Activated naive CD4-positive, alpha-beta T cell treated with anti-CD3 and anti-CD28 coated beads, Interleukin-2, amount 50 U/mL, for 72 hours (primary cell): ENCODE results near the gene STING1. TPM values are rescaled to one million over a fixed set of nuclear protein-coding genes. Genes with fewer than 3 reads are reported as not detected.
"Not testable (repeated sequence)": the region's sequence is repeated elsewhere in the genome, so short reads cannot be mapped to it uniquely, and the experiment has no call there.

Source experiments
- ATAC-seq, 2 donors: fragments of 150-1000 bp; cut with Tn5 transposase; 2 replicates each; pipeline ENCODE4 v1.10.0; 2021; ENCODE audit warnings: mild to moderate bottlenecking in 2 of 2, moderate library complexity in 2 of 2
- DNase-seq, 2 donors: peaks; one replicate each; pipeline ENCODE4 v3.0.0; 2021 to 2022; ENCODE audit warnings: low spot score in 2 of 2
- H3K27ac Mint-ChIP-seq, 2 donors: one replicate each; pipeline ENCODE4 v1.8.0; 2022; ENCODE audit warnings: mild to moderate bottlenecking in 2 of 2, mixed read lengths in 2 of 2
- H3K36me3 Mint-ChIP-seq, 2 donors: one replicate each; pipeline ENCODE4 v1.8.0; 2022; ENCODE audit warnings: mixed read lengths in 2 of 2
- H3K9me3 Mint-ChIP-seq, 2 donors: one replicate each; pipeline ENCODE4 v1.8.0; 2022; ENCODE audit warnings: mixed read lengths in 2 of 2
- total RNA-seq, 2 donors: library from RNA; stranded (reverse); gene quantifications; one replicate each; pipeline ENCODE4 v1.2.3, GENCODE V29; 2022

STING1 gene
- total RNA-seq, 2 donors from 2014 or later, result 128 to 254 TPM

DNA sequence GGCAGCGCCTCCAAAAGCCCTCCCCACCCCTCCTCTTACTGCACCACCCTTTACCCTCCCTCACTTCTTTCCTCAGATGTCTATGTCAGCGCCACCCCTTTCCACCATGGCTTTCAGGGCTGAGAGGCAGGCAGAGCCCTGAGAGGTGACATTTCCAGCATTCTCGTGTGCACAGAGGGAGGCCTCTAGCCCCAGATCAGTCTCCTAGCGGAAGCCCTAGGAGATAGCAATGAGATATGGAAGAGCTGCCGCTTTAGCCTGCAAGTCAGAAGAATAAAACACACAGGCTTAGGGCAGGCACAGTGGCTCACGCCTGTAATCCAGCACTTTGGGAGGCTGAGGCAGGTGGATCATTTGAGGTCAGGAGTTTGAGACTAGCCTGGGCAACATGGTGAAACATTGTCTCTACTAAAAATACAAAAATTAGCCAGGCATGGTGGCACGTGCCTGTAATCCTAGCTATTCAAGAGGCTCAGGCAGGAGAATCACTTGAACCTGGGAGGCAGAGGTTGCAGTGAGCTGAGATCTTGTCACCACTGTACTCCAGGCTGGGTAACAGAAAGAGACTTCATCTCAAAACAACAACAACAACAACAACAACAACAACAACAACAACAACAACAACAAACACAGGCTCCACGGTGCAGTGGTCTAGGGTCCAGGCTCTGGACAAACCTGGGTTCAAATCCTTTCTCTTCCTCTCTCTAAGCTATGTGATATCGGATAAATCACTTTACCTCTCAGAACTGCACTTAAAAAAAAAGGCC is 3.7 kb downstream of the STING1 start:
- not testable (repeated sequence) for H3K9me3 Mint-ChIP-seq, DNase-seq, ATAC-seq
- Mint-ChIP-seq H3K27ac (peak overlapping the region; percentile 40 to 88), H3K36me3 (peaks cover 25 to 67% of the 10 kb centered on the region in 2 donors)

DNA sequence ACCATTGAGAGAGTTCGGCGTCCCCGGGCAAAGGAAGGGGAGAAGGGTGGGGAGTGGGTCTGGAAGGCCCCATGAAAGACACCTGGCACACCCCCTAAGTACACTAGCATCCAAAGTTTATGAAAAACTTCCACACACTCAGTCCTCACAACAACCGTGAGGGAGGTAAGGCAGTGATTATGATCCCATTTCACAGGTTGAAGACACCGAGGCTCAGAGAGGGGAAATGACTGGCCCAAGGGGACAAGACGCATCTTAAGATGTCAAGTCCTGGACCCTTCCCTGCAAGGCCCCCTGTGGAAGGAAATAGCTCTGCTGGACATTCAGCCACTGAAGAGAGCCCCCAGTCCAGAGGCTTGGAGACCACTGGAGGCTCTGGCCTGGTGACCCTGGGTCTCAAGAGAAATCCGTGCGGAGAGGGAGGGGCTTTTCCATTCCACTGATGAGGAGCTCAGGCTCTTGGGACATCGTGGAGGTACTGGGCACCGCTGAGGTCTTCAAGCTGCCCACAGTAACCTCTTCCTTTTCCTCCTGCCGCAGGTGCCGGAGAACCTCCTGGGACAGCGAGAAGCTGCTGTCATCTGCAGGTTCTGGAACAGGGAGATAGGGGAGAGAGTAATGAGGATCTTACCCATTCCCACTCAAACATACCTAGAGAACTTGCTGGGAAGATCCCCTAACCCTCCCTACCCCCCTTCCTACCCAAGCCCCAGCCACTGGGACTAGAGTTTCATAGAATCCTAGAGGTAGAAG is 6.5 kb downstream of the STING1 start:
- peaks cover 17 to 49% of the 10 kb centered on the region in 2 donors for H3K36me3 Mint-ChIP-seq
- DNase-seq, result no peak
- H3K27ac Mint-ChIP-seq, result peak overlapping the region; percentile 77 to 95

DNA sequence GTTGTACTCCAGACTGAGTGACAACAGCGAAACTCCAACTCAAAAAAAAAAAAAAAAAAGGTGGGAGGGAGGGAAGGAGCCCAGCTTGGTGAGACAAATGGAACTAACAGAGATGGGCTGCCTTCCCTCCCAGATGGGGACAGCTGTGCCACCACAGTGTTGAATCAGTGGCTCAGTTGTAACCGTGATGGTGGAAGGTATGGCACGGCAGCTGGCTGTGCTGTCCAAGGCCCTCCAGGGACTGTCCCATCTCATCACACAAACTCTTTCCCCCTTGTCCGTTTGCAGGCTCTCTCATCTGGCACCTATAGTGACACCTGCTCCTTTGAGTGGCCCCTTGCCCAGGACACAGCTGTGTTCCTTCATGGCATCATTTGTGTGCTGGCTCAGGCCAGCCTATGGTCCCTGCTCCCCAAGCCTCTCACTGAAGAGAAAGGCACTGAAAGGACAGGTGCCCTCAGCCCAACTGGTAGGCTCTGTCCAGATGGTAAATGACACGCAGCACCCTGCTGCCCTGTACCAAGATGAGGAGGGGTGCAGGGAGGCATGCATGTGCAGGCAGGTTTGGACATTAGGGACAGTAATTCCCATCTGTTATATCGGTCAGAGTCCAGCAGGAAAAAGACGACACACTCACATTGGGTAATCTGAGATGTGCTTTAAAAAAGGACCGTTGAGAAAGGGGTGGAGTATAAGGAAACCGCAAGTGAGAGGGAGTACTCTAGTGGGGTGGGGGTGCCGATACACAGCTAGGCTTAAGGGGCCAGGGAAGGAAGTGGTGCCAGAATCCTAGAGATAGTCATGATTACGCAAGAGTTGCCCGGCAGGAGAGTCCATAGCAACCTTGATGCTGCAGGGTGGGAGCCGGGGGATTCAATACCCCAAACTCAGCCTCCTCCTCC is 7.4 kb downstream of the STING1 start:
- Mint-ChIP-seq H3K27ac (peak overlapping the region; percentile 77 to 95), H3K36me3 (peaks cover 11 to 40% of the 10 kb centered on the region in 2 donors), H3K9me3 (no peaks in the 10 kb centered on the region)
- DNase-seq (no peak), ATAC-seq (peak in 1 of 2 donors; percentile 77)

More for the DNA sequence above, 6.5 kb downstream of the STING1 start:
- ATAC-seq, result no peak
- H3K9me3 Mint-ChIP-seq, result no peaks in the 10 kb centered on the region

DNA sequence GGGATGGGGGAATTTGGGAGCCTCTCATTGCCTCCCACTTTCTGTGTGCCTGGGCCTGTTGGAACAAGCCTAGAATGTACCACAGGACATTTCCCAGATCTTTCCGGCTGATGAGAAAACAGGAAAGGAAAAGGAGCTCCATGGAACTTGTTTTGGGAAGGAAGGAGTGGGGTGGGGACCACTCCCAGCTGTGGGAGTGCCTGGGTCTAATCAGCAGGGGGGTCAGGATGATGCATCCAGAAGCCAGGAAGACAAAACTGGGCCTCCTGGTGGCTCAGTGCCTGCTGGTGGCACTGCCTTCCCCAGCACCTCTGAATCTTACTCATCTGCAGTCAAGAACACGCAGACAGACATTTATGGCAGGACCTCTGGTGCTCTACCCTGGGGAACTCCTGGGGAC is 9.0 kb downstream of the STING1 start:
- H3K9me3 Mint-ChIP-seq, result no peaks in the 10 kb centered on the region
- peak overlapping the region; percentile 77 to 91 for H3K27ac Mint-ChIP-seq
- DNase-seq (no peak), ATAC-seq (no peak)
- H3K36me3 Mint-ChIP-seq, result peaks cover 11 to 31% of the 10 kb centered on the region in 2 donors

DNA sequence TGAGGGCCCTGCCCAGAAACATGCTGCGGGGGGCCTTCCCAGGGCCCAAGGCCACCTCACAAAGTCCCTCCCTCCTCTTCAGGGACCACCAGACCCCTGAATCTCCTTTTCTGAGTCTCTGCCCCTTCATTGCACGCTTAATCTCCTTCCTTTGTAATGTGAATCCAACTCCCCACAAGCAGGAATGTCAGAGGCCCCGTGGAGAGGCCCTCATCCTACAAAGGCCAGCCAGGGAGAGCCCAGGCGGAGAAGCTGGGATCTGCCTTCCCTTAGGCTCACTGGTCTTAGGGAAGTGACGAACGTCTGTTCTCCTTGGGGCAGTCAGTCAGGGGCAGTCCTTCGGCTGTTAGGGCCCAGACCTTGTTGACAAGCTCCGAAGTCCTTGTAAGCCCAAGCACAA is 9.5 kb downstream of the STING1 start:
- peak overlapping the region; percentile 23 to 77 for H3K27ac Mint-ChIP-seq
- H3K9me3 Mint-ChIP-seq, result no peaks in the 10 kb centered on the region
- DNase-seq, result no peak
- ATAC-seq, result no peak
- peaks cover 11 to 26% of the 10 kb centered on the region in 2 donors for H3K36me3 Mint-ChIP-seq

DNA sequence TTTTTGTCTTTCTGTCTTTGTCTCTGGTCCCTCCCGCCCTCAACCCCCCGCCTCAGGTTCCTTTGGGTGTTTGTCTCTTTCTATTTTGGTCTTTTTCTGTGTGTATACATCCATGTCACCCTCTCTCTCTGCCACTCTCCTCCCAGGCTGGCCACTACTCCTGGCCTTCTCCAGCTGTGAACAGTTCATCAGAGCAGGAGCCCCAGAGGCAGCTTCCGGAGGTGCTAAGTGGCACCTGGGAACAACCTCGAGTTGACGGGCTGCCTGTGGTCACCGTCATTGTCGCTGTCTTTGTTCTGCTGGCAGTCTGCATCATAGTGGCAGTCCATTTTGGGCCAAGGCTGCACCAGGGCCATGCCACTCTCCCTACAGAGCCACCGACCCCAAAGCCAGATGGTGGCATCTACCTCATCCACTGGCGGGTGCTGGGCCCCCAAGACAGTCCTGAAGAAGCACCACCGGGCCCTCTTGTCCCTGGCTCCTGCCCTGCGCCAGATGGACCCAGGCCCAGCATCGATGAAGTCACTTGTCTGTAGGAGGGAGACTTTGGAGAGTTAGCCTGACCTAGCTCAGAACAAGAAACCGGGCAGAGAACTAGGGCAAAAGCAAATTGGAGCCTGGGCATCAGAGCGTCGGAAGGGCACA is 10.1 kb downstream of the STING1 start:
- H3K9me3 Mint-ChIP-seq, result no peaks in the 10 kb centered on the region
- H3K36me3 Mint-ChIP-seq, result peaks cover 11 to 20% of the 10 kb centered on the region in 2 donors
- H3K27ac Mint-ChIP-seq, result peak overlapping the region; percentile 77 to 78
- ATAC-seq (peak in 1 of 2 donors; percentile 13), DNase-seq (no peak)

DNA sequence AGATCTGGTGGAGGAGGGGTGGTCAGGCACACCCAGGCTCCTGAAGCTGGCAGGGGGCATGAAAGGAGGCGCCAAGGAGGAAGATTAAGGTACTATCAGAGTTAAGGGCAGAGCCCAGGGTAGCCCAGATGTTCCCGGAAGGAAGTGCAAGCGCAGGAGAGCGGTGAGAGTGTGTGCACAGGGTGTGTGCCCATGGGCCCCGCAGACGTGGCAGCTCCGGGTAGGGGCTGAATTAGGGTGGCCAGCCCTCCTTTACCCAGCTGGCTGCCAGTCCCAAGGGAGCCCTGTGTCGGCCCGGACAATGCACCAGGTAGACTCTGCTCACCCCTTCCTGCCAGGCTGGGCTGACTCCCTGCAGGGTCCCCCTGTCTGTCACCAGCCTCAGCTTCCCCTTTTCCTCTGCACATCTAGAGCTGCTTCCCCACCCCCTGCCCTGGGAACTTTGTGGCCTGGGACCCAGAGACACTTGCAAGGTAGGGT is 11.7 kb downstream of the STING1 start, which contains the start of gene SMIM33:
Gene SMIM33 (plus strand): TSS at position 184 of the 480 bp plus-strand sequence. CDS start 118 bp downstream, at position 302.
- H3K27ac Mint-ChIP-seq, result peak within 1 kb of the TSS; percentile 77 to 96
- ATAC-seq, result peak; percentile 53 to 61

DNA sequence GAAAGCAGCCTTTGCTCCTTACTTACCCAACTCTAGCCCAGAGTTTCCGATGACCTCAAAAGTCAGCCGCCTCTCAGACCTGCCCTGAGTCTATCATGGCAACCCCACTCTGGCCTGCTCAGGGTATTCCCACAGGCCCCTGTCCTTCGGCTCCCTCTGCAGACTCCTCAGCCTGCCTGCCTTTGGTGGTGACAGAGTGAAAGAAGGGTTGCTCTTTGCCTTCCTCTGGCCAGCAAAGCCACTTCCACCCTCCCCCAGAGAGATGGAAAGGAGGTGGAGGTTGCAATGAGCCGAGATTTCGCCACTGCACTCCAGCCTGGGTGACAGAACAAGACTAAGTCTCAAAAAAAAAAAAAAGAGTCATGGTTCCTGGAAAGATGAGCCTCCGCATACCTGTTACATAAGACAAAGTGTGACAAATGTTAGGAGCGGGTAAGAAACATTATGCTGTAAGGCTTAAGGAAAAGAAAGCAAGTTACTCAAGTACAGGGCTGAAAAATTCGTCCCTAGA is 14.1 kb downstream of the STING1 start:
- Mint-ChIP-seq H3K27ac (peak overlapping the region; percentile 6 to 65), H3K9me3 (no peaks in the 10 kb centered on the region), H3K36me3 (no peaks in the 10 kb centered on the region)
- ATAC-seq, result peak; percentile 42 to 68
- DNase-seq, result no peak

More for the DNA sequence above, 11.7 kb downstream of the STING1 start, which contains the start of gene SMIM33:
- H3K36me3 Mint-ChIP-seq, result peaks cover 9 to 11% of the 10 kb centered on the region in 2 donors
- no peaks in the 10 kb centered on the region for H3K9me3 Mint-ChIP-seq
- DNase-seq, result no peak

DNA sequence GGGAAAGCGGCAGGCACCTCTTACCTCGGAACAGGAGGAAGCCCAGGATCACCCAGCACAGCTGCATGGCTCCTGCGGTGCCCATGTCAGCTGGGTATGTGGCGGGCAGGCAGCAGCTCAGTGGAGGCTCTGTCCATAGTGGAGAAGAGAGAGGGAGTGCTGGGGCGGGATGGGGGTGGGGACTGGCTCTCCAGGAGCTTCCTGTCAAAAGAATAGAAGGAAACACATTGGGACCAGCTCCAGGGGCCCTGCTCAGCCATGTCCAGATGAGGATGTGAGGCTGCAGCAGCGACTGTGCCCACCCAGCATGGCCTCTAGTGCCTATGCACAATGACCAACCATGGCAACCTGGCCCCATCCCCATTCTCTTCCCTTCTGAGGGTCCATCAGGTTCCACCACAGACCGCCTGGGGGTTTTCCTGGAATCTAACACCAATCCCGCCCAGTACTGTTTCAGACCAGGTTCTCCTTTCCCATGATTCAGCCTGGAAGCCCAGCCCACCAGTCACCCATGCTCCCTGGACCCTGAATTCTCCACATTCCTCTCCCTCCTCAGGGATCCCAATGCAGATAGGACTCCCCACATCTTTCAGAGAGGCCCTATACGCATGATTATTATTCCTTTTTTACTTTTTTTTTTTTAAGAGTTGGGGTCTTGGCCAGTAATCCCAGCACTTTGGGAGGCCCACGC is 19.8 kb downstream of the STING1 start, which contains the start of gene ECSCR:
Gene ECSCR (minus strand): TSS at position 158 of the 691 bp plus-strand sequence. CDS start 73 bp downstream, at position 85.
- Mint-ChIP-seq H3K36me3 (no peaks in the 10 kb centered on the region), H3K27ac (peak within 1 kb of the TSS; percentile 44 to 60), H3K9me3 (no peaks in the 10 kb centered on the region)
- DNase-seq, result no peak
- ATAC-seq, result no peak

DNA sequence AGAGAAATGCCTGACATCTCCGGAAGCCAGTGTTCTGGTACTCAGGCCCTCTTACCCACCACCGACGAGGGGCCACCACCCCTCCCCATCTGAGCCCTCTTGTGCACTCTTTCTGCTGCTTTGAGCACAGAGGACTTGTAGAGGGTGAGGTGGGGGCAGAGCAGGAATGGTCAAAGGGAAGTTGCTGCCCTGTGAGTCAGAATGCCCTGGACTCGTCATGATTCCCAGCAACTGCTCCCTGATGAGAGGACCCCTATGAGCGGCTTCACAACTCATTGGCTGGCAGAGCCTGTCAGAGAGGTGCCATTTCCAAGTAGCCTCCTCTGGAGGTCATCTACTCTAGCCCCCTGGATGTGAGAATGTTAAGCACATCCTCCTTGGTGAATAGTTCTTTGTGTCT is 20.9 kb downstream of the STING1 start:
- Mint-ChIP-seq H3K9me3 (no peaks in the 10 kb centered on the region), H3K27ac (peak overlapping the region in 1 of 2 donors; percentile 60), H3K36me3 (no peaks in the 10 kb centered on the region)
- ATAC-seq (no peak), DNase-seq (no peak)

DNA sequence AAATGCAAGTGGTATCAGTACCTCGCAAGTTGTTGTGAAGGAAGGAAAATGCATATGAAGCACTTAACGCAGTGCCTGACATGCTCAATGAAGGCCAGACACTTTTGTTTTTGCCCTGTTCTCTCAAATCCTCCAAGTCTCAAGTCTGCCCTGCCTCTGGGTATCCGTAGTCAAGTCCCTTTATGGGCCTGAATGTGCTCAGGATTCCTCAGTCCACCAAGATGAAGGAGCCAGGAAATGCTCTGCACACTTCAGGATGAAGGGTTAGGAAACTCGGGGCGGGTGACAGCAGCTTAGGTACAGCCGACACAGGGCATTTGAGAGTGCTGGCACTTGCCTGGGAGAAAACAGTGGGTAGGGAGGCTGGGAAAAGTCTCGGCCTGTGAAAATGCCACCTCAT is 21.4 kb downstream of the STING1 start:
- Mint-ChIP-seq H3K9me3 (no peaks in the 10 kb centered on the region), H3K36me3 (no peaks in the 10 kb centered on the region), H3K27ac (peak overlapping the region in 1 of 2 donors; percentile 97)
- no peak for ATAC-seq
- no peak for DNase-seq

DNA sequence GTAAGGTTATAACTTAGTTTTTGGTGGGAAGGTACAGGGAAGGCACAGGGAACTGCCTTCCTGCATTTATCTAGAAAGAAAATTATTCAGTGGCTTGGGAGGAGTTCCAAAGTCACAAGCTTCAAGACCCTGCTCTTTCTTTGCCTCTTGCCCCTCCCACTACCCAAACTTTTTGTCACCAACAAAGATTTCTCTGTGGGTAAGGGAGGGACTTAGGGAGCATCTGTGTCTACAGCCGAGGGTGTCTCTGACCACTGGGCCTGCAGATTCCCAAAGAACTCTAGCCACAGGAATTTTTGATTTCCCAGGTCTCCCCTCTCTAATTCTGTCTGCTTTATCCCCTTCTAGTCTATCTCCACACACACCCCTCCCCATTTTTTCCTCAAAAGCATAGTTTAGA is 22.1 kb downstream of the STING1 start:
- Mint-ChIP-seq H3K9me3 (no peaks in the 10 kb centered on the region), H3K36me3 (no peaks in the 10 kb centered on the region), H3K27ac (peak overlapping the region; percentile 97 to 98)
- ATAC-seq (no peak), DNase-seq (no peak)

DNA sequence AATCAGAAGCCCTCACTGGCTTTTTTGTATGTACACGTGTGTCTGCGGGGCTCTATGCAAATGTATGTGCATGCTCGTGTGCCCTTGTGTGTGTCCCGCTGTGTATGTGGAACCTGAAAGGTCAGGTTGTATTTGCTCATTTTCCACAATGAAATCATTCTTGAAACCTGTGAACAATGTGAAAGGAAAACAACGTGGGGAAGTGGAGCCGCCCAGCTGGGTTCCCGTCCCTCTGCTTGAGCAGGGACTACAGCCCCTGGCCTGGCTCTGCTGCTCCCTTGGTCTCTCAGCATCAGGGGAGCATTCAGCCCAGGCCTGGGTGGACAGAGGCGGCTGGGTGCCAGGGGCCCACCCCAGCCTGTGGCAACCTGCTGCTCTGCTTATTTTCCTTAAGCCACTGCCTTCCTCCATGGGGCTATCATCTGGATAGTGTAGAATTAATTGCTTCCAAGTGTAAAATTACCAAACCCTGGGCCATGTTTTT is 23.1 kb downstream of the STING1 start:
- peak; percentile 61 to 63 for ATAC-seq

DNA sequence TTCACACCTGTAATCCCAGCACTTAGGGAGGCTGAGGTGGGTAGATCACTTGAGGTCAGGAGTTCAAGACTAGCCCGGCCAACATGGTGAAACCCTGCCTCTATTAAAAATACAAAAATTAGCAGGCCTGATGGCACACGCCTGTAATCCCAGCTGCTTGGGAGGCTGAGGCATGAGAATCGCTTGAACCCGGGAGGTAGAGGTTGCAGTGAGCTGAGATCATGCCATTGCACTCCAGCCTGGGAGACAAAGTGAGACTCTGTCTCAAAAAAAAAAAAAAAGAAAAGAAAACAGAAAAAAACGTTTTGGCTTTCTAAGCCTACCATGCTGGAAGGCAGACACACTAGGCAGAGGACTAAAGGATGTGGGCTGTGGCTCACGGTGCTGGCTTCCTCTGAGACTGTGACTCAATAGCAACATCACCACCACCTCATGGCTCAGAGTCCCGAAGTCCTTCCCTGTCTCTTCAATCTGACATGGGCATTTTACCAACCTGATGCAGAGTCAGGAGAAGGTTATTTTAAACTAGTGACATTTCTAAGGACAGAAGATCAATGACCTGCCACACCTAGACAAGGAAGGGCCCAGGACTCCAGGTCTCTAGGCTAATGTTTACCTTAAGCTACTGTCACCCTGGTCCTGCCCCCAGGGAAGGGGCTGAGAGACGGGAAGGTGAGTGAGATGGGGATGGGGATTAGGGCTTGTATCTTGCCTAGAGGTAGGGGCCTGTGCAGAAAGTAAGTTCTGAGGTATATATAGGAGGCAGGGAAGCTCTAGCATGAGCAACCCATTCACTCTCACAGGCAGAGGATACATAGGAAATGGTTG is 23.8 kb downstream of the STING1 start:
- H3K9me3 Mint-ChIP-seq, result peaks cover 0 to 5% of the 10 kb centered on the region in 2 donors
- peak overlapping the region; percentile 97 to 98 for H3K27ac Mint-ChIP-seq
- ATAC-seq (peak; percentile 91 to 92), DNase-seq (peak; percentile 66 to 83)
- H3K36me3 Mint-ChIP-seq, result no peaks in the 10 kb centered on the region

More for the DNA sequence above, 23.1 kb downstream of the STING1 start:
- DNase-seq, result no peak
- Mint-ChIP-seq H3K36me3 (no peaks in the 10 kb centered on the region), H3K27ac (peak overlapping the region; percentile 97 to 98), H3K9me3 (no peaks in the 10 kb centered on the region)
